DMS153 (cell line): ENCODE measurements around the gene BCCIP.
A peak's percentile ranks its signal among the peaks of the same experiment; 100 is the strongest.

Experiments
- DNase-seq: peaks from one replicate; lab custom pipeline; 2025; lab: John Stamatoyannopoulos, UW

Gene BCCIP

GRCh38 chr10:125822878-125823662 lies at the start of gene BCCIP, which contains the start of gene UROS:
TSS of gene BCCIP (plus strand) at chr10:125823546. CDS start at chr10:125823558, 12 bp downstream.
TSS of gene UROS (minus strand) at chr10:125823258. CDS start at chr10:125816499, 6,759 bp downstream.
- peak; percentile 79 for DNase-seq

GRCh38 chr10:125773687-125774543 lies 49.4 kb upstream of the BCCIP start:
- DNase-seq = no peak

- no peak for DNase-seq
These were observed 48.7 kb upstream of the BCCIP start for GRCh38 chr10:125774581-125775191.

- no peak for DNase-seq
These were observed 47.7 kb upstream of the BCCIP start, which contains the start of gene MMP21 for GRCh38 chr10:125775491-125776106. TSS of gene MMP21 (minus strand) at chr10:125775821. CDS start at chr10:125775821, 0 bp downstream.

- DNase-seq = no peak
These were observed 45.5 kb upstream of the BCCIP start for GRCh38 chr10:125777806-125778205.

GRCh38 chr10:125778556-125778955 lies 44.8 kb upstream of the BCCIP start:
- DNase-seq = no peak

GRCh38 chr10:125779403-125780327 lies 43.7 kb upstream of the BCCIP start:
- no peak for DNase-seq

- no peak for DNase-seq
These were observed 42.0 kb upstream of the BCCIP start for GRCh38 chr10:125781374-125781773.

GRCh38 chr10:125782054-125782453 lies 41.3 kb upstream of the BCCIP start:
- no peak for DNase-seq

GRCh38 chr10:125782616-125783015 lies 40.7 kb upstream of the BCCIP start:
- DNase-seq = no peak

GRCh38 chr10:125783408-125783807 lies 39.9 kb upstream of the BCCIP start:
- no peak for DNase-seq

- DNase-seq = no peak
These were observed 39.4 kb upstream of the BCCIP start for GRCh38 chr10:125783957-125784356.

GRCh38 chr10:125785791-125786190 lies 37.6 kb upstream of the BCCIP start:
- no peak for DNase-seq

GRCh38 chr10:125788156-125789034 lies 35.0 kb upstream of the BCCIP start:
- DNase-seq = peak; percentile 2

GRCh38 chr10:125792342-125793300 lies 30.7 kb upstream of the BCCIP start:
- no peak for DNase-seq

GRCh38 chr10:125795128-125795527 lies 28.2 kb upstream of the BCCIP start:
- DNase-seq = no peak

- no peak for DNase-seq
These were observed 27.6 kb upstream of the BCCIP start for GRCh38 chr10:125795637-125796190.

GRCh38 chr10:125797424-125797823 lies 25.9 kb upstream of the BCCIP start:
- no peak for DNase-seq
